ENCODE measurements around the gene DNAJB6. TPM values are rescaled to one million over a fixed set of nuclear protein-coding genes. Genes with fewer than 3 reads are reported as not detected.

DNAJB6 gene
- total RNA-seq, 4 donors from 2014 or later: 63.5 to 125 (median 107) TPM

DNA sequence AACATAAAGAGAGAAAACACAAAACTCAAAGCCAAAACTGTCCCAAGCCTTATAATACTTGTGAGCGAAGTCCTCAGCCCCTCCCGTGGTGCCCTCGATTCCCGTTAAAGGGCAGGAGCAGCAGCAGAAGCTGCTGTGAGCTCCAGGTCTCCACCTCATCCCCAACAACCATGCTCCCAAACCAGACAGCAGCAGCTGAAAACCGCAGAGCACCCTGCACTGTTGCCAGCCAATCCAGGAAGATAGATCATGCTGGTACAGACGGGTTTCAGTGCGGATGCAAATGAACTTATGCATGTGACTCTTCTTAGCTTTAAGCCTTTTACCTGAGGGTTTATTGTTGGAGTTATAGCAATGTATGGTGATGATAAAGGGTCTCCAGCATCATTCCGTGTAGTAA, 97.9 kb downstream of the DNAJB6 start:
- no peak for TF ChIP-seq POLR2A (IDR thresholded peaks at IDR 0.05)
- TF ChIP-seq, protein P1, sequence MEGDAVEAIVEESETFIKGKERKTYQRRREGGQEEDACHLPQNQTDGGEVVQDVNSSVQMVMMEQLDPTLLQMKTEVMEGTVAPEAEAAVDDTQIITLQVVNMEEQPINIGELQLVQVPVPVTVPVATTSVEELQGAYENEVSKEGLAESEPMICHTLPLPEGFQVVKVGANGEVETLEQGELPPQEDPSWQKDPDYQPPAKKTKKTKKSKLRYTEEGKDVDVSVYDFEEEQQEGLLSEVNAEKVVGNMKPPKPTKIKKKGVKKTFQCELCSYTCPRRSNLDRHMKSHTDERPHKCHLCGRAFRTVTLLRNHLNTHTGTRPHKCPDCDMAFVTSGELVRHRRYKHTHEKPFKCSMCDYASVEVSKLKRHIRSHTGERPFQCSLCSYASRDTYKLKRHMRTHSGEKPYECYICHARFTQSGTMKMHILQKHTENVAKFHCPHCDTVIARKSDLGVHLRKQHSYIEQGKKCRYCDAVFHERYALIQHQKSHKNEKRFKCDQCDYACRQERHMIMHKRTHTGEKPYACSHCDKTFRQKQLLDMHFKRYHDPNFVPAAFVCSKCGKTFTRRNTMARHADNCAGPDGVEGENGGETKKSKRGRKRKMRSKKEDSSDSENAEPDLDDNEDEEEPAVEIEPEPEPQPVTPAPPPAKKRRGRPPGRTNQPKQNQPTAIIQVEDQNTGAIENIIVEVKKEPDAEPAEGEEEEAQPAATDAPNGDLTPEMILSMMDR (IDR thresholded peaks at IDR 0.05): no peak
- Histone ChIP-seq H3K27me3 (no peaks in the 10 kb centered on the region), H3K4me3 (no peak overlapping the region), H3K27ac (no peak overlapping the region), H3K9me3 (no peaks in the 10 kb centered on the region), H3K36me3 (no peaks in the 10 kb centered on the region), H3K4me1 (no peaks in the 10 kb centered on the region)
- no peak for DNase-seq
- intact Hi-C loops (cut with DNase I; ENCODE audit: low total_unique reads): no loop called here

DNA sequence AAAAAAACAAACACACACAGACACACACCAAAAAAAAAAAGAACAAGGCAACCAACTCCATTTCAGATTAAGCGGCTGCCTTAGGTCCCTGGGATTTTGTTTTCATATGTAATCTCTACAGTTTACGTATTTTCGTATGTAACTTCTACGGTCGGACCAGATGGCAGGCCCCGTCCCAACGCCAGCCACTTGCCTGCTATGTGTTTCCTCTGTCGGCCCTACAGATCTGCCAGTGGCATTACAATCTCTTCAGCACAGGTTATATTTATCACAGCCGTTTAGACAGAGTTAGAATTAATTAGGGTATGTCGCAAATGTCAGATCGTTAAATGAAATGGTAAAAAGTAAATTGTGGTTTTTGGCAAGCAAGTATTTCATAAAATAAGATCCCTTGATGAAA, 99.3 kb downstream of the DNAJB6 start:
- intact Hi-C loops (cut with DNase I; ENCODE audit: low total_unique reads): no loop called here
- DNase-seq: no peak

DNA sequence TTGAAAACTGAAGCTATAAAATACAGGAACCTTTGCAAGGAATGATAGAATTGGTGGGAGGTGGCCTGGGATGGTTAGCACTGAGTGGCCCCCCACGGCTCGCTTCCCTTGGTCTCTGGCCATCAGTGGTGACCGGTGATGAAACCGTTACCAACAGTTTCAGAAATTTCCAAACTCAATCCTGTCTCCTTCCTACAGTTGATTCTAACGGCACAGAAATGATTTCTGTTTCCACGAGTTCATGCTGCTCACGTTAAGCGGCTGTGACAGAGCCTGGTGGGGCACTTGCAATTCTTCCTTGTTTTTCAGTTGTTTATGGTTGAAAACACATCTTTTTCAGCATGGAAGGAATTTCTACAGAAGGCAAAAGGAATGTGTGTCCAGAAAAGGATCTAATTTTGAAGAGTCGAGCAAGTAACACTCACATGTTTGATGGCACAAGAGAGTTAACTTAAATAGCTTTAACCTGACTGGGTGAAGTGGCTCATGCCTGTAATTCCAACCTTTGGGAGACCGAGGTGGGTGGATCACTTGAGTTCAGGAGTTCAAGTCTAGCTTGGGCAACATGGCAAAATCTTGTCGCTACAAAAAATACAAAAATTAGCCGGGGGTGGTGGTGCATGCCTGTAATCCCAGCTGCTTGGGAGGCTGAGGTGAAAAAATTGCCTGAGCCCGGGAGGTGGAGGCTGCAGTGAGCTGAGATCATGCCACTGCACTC, 100.1 kb downstream of the DNAJB6 start:
- TF ChIP-seq POLR2A (IDR thresholded peaks at IDR 0.05): no peak
- TF ChIP-seq, protein P1 (IDR thresholded peaks at IDR 0.05): no peak
- intact Hi-C loops (cut with DNase I; ENCODE audit: low total_unique reads): no loop called here
- no peak for DNase-seq

More for the DNA sequence above, 99.3 kb downstream of the DNAJB6 start:
- Histone ChIP-seq H3K36me3 (no peaks in the 10 kb centered on the region), H3K4me1 (no peaks in the 10 kb centered on the region), H3K9me3 (no peaks in the 10 kb centered on the region), H3K27ac (no peak overlapping the region), H3K27me3 (no peaks in the 10 kb centered on the region), H3K4me3 (no peak overlapping the region)
- TF ChIP-seq POLR2A (IDR thresholded peaks at IDR 0.05): no peak
- TF ChIP-seq, protein P1 (IDR thresholded peaks at IDR 0.05): no peak

DNA sequence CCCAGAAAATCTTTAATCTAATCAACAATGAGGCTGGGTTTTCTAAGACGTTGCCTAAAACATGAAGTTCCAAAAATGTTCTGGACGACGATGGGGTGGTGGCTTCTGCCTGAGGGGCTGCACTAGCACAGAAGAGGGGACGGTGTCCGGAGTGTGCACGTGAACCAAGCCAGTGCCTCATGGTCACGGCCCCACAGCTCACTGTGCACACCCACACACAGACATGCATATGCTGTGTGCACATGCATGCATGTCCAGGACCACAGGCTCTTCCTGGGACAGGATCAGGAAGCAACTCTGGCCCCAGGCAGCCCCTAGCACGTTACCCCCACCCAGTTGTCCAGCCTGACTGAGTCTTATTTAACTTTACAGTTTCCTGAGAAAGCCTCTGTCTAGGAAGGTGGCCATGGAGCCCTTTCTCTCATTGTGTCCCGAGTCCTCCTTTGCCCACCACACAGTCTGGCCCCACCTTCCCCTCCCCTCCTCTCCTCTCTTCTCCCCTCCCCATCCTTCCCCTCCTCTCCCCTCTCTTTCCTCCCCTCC, 100.8 kb downstream of the DNAJB6 start:
- H3K4me1 ChIP-seq: no peaks in the 10 kb centered on the region
- intact Hi-C loops (cut with DNase I; ENCODE audit: low total_unique reads): no loop called here

More for the DNA sequence above, 100.1 kb downstream of the DNAJB6 start:
- no peak overlapping the region for H3K4me3 ChIP-seq
- no peaks in the 10 kb centered on the region for H3K27me3 ChIP-seq
- H3K4me1 ChIP-seq: no peaks in the 10 kb centered on the region
- H3K9me3 ChIP-seq: no peaks in the 10 kb centered on the region
- H3K27ac ChIP-seq: no peak overlapping the region
- no peaks in the 10 kb centered on the region for H3K36me3 ChIP-seq

More for the DNA sequence above, 100.8 kb downstream of the DNAJB6 start:
- DNase-seq: no peak
- Histone ChIP-seq H3K27me3 (no peaks in the 10 kb centered on the region), H3K4me3 (no peak overlapping the region), H3K27ac (no peak overlapping the region), H3K9me3 (no peaks in the 10 kb centered on the region), H3K36me3 (no peaks in the 10 kb centered on the region)
- TF ChIP-seq POLR2A (IDR thresholded peaks at IDR 0.05): no peak
- TF ChIP-seq, protein P1 (IDR thresholded peaks at IDR 0.05): no peak

Measured in uterus (tissue), 4 donors.